ENCODE data around the gene KLF11.

The KLF11 gene

DNA sequence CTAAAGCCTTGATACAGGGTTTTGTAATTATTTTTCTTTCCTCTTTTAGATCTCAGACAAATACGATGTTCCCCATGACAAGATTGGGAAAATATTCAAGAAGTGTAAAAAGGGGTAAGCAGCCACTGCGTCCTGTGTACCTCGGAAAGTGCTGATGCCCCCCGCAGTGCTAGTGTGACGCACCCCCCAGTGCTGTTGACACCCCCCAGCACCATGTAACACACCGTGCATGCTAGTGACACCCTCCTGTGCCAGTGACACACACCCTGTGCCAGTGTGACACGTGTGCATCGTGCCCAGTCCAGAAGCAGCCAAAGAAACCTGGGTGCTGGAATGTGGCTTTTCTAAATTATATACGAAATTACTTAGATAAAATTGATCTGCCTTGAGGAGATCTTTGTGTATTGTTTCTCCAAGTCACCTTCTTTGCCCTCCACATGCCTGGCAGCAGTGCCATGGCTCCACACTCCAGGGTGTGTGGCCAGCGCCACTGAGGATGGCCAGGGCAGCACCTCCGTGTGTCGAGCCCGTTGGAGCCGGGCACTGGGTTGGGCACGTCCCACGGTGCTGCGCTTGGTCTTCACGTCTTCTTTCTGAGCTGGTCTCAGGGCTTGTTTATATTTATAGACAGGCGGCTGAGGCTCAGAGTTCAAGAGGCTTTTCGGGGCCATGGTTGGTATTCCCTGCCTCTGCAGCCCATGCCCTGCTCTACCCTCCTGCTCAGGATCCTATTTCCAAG, 44.3 kb upstream of the KLF11 start:
- TF ChIP-seq FOXM1 (IDR thresholded peaks at IDR 0.05; ENCODE audit: borderline replicate concordance, low read depth), result no peak
- no peak for TF ChIP-seq TEAD4 (IDR thresholded peaks at IDR 0.05)
- TF ChIP-seq NFIC (IDR thresholded peaks at IDR 0.05), result no peak
- TF ChIP-seq, protein P1, sequence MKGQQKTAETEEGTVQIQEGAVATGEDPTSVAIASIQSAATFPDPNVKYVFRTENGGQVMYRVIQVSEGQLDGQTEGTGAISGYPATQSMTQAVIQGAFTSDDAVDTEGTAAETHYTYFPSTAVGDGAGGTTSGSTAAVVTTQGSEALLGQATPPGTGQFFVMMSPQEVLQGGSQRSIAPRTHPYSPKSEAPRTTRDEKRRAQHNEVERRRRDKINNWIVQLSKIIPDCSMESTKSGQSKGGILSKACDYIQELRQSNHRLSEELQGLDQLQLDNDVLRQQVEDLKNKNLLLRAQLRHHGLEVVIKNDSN (IDR thresholded peaks at IDR 0.05), result no peak
- TF ChIP-seq, protein P2, sequence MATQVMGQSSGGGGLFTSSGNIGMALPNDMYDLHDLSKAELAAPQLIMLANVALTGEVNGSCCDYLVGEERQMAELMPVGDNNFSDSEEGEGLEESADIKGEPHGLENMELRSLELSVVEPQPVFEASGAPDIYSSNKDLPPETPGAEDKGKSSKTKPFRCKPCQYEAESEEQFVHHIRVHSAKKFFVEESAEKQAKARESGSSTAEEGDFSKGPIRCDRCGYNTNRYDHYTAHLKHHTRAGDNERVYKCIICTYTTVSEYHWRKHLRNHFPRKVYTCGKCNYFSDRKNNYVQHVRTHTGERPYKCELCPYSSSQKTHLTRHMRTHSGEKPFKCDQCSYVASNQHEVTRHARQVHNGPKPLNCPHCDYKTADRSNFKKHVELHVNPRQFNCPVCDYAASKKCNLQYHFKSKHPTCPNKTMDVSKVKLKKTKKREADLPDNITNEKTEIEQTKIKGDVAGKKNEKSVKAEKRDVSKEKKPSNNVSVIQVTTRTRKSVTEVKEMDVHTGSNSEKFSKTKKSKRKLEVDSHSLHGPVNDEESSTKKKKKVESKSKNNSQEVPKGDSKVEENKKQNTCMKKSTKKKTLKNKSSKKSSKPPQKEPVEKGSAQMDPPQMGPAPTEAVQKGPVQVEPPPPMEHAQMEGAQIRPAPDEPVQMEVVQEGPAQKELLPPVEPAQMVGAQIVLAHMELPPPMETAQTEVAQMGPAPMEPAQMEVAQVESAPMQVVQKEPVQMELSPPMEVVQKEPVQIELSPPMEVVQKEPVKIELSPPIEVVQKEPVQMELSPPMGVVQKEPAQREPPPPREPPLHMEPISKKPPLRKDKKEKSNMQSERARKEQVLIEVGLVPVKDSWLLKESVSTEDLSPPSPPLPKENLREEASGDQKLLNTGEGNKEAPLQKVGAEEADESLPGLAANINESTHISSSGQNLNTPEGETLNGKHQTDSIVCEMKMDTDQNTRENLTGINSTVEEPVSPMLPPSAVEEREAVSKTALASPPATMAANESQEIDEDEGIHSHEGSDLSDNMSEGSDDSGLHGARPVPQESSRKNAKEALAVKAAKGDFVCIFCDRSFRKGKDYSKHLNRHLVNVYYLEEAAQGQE (IDR thresholded peaks at IDR 0.05; ENCODE audit: low read depth), result no peak
- no peak for TF ChIP-seq TAF1 (IDR thresholded peaks at IDR 0.05; ENCODE audit: low read depth)
- no peak for TF ChIP-seq EGR1 (IDR thresholded peaks at IDR 0.05)
- TF ChIP-seq ZBTB7A (IDR thresholded peaks at IDR 0.05; ENCODE audit: low read depth), result no peak
- TF ChIP-seq EP300 (IDR thresholded peaks at IDR 0.05; ENCODE audit: borderline replicate concordance), result no peak
- no peak for TF ChIP-seq CEBPB (IDR thresholded peaks at IDR 0.05)
- TF ChIP-seq, protein P3, sequence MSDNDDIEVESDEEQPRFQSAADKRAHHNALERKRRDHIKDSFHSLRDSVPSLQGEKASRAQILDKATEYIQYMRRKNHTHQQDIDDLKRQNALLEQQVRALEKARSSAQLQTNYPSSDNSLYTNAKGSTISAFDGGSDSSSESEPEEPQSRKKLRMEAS (IDR thresholded peaks at IDR 0.05), result no peak
- no peak for TF ChIP-seq RAD21 (IDR thresholded peaks at IDR 0.05; ENCODE audit: low read depth)
- TF ChIP-seq CREB1 (IDR thresholded peaks at IDR 0.05; ENCODE audit: low read depth), result no peak
- TF ChIP-seq YY1 (IDR thresholded peaks at IDR 0.05; ENCODE audit: low read depth), result no peak
- TF ChIP-seq TCF12 (IDR thresholded peaks at IDR 0.05; ENCODE audit: low read depth), result no peak

DNA sequence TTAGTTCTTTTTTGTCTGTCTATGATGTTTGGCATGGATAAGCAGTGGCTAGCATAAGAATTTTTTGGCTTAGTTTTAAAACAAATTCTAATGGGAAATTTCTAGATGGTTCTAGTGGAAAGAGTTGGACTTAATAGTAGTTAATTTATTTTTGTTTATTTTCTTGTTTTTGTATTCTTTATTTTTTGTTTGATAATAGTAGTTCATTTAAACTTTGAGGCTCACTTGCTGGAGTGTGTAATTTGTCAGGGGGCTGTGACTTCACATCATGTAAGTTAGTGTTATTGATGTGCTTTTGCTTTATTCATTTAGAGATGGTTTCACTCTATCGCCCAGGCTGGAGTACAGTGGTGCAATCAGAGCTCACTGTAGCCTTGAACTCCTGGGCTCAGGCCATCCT, 43.7 kb upstream of the KLF11 start:
- TF ChIP-seq, protein P1 (IDR thresholded peaks at IDR 0.05), result no peak
- TF ChIP-seq TAF1 (IDR thresholded peaks at IDR 0.05; ENCODE audit: low read depth) (no peak), ZBTB7A (IDR thresholded peaks at IDR 0.05; ENCODE audit: low read depth) (no peak), TEAD4 (IDR thresholded peaks at IDR 0.05) (no peak)

GRCh38 chr2:10000541-10000940, 42.8 kb upstream of the KLF11 start:
- TF ChIP-seq CREB1 (IDR thresholded peaks at IDR 0.05; ENCODE audit: low read depth), result no peak
- no peak for TF ChIP-seq EGR1 (IDR thresholded peaks at IDR 0.05)
- TF ChIP-seq TEAD4 (IDR thresholded peaks at IDR 0.05), result no peak
- TF ChIP-seq, protein P3 (IDR thresholded peaks at IDR 0.05), result no peak
- TF ChIP-seq RAD21 (IDR thresholded peaks at IDR 0.05; ENCODE audit: low read depth), result no peak
- no peak for TF ChIP-seq FOXM1 (IDR thresholded peaks at IDR 0.05; ENCODE audit: borderline replicate concordance, low read depth)
- TF ChIP-seq EP300 (IDR thresholded peaks at IDR 0.05; ENCODE audit: borderline replicate concordance), result no peak
- no peak for TF ChIP-seq TAF1 (IDR thresholded peaks at IDR 0.05; ENCODE audit: low read depth)
- TF ChIP-seq YY1 (IDR thresholded peaks at IDR 0.05; ENCODE audit: low read depth), result no peak
- no peak for TF ChIP-seq ZBTB7A (IDR thresholded peaks at IDR 0.05; ENCODE audit: low read depth)

- TF ChIP-seq TEAD4 (IDR thresholded peaks at IDR 0.05) (no peak), ZBTB7A (IDR thresholded peaks at IDR 0.05; ENCODE audit: low read depth) (no peak), FOXM1 (IDR thresholded peaks at IDR 0.05; ENCODE audit: borderline replicate concordance, low read depth) (no peak), CEBPB (IDR thresholded peaks at IDR 0.05) (no peak), NFIC (IDR thresholded peaks at IDR 0.05) (no peak), RAD21 (IDR thresholded peaks at IDR 0.05; ENCODE audit: low read depth) (no peak)
- TF ChIP-seq, protein P2 (IDR thresholded peaks at IDR 0.05; ENCODE audit: low read depth), result no peak
- TF ChIP-seq, protein P1 (IDR thresholded peaks at IDR 0.05), result no peak
- TF ChIP-seq, protein P3 (IDR thresholded peaks at IDR 0.05), result no peak
Measured at GRCh38 chr2:10001586-10001985, 41.8 kb upstream of the KLF11 start.

GRCh38 chr2:10002109-10002508, 41.2 kb upstream of the KLF11 start:
- TF ChIP-seq CEBPB (IDR thresholded peaks at IDR 0.05) (no peak), EGR1 (IDR thresholded peaks at IDR 0.05) (no peak), ZBTB7A (IDR thresholded peaks at IDR 0.05; ENCODE audit: low read depth) (no peak), CREB1 (IDR thresholded peaks at IDR 0.05; ENCODE audit: low read depth) (no peak), FOXM1 (IDR thresholded peaks at IDR 0.05; ENCODE audit: borderline replicate concordance, low read depth) (no peak), TEAD4 (IDR thresholded peaks at IDR 0.05) (no peak), RAD21 (IDR thresholded peaks at IDR 0.05; ENCODE audit: low read depth) (no peak), EP300 (IDR thresholded peaks at IDR 0.05; ENCODE audit: borderline replicate concordance) (no peak)
- TF ChIP-seq, protein P1 (IDR thresholded peaks at IDR 0.05), result no peak
- TF ChIP-seq, protein P2 (IDR thresholded peaks at IDR 0.05; ENCODE audit: low read depth), result no peak
